Measurements from ENCODE around the gene WDR7.

GRCh38 chr18:56715121-56715520, 64.0 kb downstream of the WDR7 start:
- TF ChIP-seq, protein P1, sequence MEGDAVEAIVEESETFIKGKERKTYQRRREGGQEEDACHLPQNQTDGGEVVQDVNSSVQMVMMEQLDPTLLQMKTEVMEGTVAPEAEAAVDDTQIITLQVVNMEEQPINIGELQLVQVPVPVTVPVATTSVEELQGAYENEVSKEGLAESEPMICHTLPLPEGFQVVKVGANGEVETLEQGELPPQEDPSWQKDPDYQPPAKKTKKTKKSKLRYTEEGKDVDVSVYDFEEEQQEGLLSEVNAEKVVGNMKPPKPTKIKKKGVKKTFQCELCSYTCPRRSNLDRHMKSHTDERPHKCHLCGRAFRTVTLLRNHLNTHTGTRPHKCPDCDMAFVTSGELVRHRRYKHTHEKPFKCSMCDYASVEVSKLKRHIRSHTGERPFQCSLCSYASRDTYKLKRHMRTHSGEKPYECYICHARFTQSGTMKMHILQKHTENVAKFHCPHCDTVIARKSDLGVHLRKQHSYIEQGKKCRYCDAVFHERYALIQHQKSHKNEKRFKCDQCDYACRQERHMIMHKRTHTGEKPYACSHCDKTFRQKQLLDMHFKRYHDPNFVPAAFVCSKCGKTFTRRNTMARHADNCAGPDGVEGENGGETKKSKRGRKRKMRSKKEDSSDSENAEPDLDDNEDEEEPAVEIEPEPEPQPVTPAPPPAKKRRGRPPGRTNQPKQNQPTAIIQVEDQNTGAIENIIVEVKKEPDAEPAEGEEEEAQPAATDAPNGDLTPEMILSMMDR (IDR thresholded peaks at IDR 0.05) = no peak
- no peak for TF ChIP-seq POLR2A (IDR thresholded peaks at IDR 0.05)

Measured in esophagus squamous epithelium (tissue), 4 donors.